BE2C (cell line): ENCODE results near the gene RNF144B.
"Not testable (repeated sequence)": the region's sequence is repeated elsewhere in the genome, so short reads cannot be mapped to it uniquely, and the experiment has no call there.

Source experiments
- DNase-seq: peaks from one replicate; pipeline ENCODE4 v3.0.0-alpha.2; 2020
- H3K27me3 ChIP-seq: fragments of 250-450 bp; sonication (Bioruptor Pico); 2 replicates; pipeline ENCODE4 v1.5.1; 2020; ENCODE audit warnings: mild to moderate bottlenecking
- H3K36me3 ChIP-seq: fragments of 250-450 bp; sonication (Bioruptor Pico); 2 replicates; pipeline ENCODE4 v1.5.1; 2020; ENCODE audit warnings: mild to moderate bottlenecking
- H3K4me1 ChIP-seq: fragments of 250-450 bp; sonication (Bioruptor Pico); 2 replicates; pipeline ENCODE4 v1.5.1; 2020
- H3K4me3 ChIP-seq: 2 replicates; pipeline ENCODE4 v1.5.1; 2011; ENCODE audit warnings: low read depth, low read length
- H3K9me3 ChIP-seq: fragments of 250-450 bp; sonication (Bioruptor Pico); 2 replicates; pipeline ENCODE4 v1.5.1; 2020
- TF ChIP-seq, protein P1 (sequence below): IDR thresholded peaks from 2 replicates; pipeline ENCODE4 v1.5.1; 2012; ENCODE audit warnings: mild to moderate bottlenecking, low read depth, low read length

RNF144B gene

DNA sequence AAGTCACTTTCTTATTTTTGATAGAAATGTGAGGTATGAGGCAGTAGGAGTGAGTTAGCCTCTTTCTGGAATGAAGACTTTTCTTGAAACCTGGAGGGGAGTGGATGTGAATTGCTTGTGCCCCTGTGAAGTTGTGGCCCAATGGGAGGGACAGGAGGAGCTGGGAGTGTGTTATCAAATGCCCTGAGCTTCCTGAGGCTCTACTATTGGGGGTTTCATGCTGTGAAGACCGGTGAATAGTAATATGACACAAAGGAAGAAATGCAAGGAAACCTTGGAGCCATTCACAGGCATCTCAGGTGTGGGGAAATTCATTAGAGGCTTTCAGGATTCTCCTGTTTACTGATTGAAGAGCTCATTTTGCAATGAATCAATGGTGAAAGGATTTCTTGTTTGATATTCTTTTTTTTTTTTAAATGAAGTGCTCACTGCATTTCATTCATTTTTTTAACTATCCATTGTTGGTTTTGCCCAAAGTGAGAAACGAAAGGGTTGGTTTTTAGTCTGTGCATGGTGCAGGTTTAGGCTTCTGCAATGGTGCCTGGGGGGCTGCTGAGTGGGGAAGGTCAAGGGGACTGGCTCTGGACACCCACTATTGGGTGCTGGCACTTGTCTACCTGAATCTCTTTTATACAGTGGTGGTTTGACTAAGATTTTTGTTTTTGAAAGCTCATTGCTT lies 8.2 kb downstream of the RNF144B start:
- no peaks in the 10 kb centered on the region for H3K4me1 ChIP-seq
- no peaks in the 10 kb centered on the region for H3K27me3 ChIP-seq
- TF ChIP-seq, protein P1, sequence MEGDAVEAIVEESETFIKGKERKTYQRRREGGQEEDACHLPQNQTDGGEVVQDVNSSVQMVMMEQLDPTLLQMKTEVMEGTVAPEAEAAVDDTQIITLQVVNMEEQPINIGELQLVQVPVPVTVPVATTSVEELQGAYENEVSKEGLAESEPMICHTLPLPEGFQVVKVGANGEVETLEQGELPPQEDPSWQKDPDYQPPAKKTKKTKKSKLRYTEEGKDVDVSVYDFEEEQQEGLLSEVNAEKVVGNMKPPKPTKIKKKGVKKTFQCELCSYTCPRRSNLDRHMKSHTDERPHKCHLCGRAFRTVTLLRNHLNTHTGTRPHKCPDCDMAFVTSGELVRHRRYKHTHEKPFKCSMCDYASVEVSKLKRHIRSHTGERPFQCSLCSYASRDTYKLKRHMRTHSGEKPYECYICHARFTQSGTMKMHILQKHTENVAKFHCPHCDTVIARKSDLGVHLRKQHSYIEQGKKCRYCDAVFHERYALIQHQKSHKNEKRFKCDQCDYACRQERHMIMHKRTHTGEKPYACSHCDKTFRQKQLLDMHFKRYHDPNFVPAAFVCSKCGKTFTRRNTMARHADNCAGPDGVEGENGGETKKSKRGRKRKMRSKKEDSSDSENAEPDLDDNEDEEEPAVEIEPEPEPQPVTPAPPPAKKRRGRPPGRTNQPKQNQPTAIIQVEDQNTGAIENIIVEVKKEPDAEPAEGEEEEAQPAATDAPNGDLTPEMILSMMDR, result no peak
- no peak for DNase-seq
- no peaks in the 10 kb centered on the region for H3K36me3 ChIP-seq
- no peak overlapping the region for H3K4me3 ChIP-seq
- H3K9me3 ChIP-seq, result no peaks in the 10 kb centered on the region

DNA sequence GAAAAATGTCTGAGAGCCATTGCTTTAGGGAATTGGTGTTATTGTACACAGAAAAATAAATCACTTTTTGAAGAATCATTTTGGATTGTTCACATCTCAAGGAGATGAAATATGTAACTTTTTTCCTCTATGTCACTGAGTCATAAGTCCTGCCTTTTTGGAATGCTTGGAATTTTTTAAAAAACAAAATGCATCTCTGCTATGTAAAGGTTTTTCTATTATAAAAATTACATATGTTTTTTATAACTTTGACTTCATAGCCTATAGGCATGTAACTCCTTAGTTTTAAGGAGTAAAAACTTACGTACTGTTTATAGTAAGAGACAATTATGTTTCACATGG lies 8.7 kb downstream of the RNF144B start:
- no peak for DNase-seq
- no peaks in the 10 kb centered on the region for H3K4me1 ChIP-seq
- H3K27me3 ChIP-seq, result no peaks in the 10 kb centered on the region
- no peak overlapping the region for H3K4me3 ChIP-seq
- H3K9me3 ChIP-seq, result no peaks in the 10 kb centered on the region
- H3K36me3 ChIP-seq, result no peaks in the 10 kb centered on the region
- TF ChIP-seq, protein P1, result no peak

DNA sequence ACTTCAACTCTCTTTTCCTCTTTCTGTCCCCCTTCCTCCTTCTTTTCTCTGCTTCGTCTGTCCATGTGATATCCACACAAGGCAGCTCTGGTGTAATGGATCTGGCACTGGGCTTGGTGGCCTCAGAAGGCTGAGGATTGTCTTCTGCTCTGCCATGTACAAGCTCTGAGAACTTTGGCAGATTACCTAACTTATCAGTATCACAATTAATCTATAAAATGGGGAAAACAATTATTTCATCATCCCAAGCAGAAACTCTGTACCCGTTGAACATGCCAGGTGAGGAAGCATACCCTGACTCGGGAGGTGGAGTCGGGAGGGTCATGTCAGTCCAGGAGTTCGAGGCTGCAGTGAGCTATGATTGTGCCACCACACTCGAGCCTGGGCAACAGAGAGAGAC lies 10.6 kb downstream of the RNF144B start:
- TF ChIP-seq, protein P1, result no peak
- no peak for DNase-seq
- H3K9me3 ChIP-seq, result no peaks in the 10 kb centered on the region
- H3K27me3 ChIP-seq, result no peaks in the 10 kb centered on the region
- no peak overlapping the region for H3K4me3 ChIP-seq
- H3K36me3 ChIP-seq, result no peaks in the 10 kb centered on the region
- no peaks in the 10 kb centered on the region for H3K4me1 ChIP-seq

DNA sequence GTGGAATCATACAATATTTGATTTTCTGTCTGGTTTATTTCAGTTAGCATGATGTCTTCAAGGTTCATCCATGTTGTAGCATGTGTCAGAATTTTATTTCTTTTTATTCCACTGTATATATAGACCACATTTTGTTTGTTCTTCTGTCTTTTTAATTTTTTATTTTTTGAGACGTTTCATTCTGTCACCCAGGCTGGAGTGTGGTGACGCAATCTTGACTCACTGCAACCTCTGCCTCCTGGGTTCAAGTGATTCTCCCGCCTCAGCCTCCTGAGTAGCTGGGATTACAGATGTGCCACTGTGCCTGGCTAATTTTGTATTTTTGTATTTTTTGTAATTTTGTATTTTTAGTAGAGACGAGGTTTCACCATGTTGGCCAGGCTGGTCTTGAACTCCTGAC lies 11.1 kb downstream of the RNF144B start:
- not testable (repeated sequence) for DNase-seq

DNA sequence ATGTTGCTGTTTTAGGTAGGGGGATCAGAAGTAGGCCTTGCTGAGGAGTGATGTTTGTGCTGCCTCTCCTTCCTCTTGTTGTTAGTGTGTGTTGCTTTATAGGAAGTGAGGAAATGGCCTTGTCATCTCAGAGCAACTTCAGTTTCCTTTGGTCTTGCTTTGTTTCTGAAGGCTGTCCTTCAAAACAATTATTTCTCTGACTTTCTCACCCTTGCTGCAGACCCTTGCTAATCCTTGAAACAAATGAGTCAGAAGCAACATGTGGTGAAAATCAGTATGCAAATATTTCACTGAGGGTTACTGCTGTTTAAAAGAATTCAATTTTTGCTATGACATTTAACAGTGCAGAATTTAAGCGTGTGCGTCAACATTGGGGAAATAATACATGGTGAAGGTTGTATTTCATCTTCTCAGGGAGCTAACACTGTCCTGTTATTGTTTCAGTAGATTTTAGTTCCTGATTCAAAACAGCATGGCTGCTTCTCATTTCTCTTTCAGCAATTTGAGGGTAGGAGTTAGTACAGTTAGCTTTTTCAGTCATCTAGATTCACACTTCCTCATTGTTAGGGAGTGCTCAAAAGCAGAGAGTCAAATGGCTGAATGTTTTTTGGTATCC lies 13.8 kb downstream of the RNF144B start:
- Histone ChIP-seq H3K4me1 (no peaks in the 10 kb centered on the region), H3K36me3 (no peaks in the 10 kb centered on the region), H3K4me3 (no peak overlapping the region), H3K9me3 (no peaks in the 10 kb centered on the region), H3K27me3 (no peaks in the 10 kb centered on the region)
- TF ChIP-seq, protein P1, result no peak
- DNase-seq, result no peak

More for the DNA sequence above, 11.1 kb downstream of the RNF144B start:
- not testable (repeated sequence) for H3K4me1 ChIP-seq, H3K4me3 ChIP-seq, H3K36me3 ChIP-seq, H3K9me3 ChIP-seq, H3K27me3 ChIP-seq

DNA sequence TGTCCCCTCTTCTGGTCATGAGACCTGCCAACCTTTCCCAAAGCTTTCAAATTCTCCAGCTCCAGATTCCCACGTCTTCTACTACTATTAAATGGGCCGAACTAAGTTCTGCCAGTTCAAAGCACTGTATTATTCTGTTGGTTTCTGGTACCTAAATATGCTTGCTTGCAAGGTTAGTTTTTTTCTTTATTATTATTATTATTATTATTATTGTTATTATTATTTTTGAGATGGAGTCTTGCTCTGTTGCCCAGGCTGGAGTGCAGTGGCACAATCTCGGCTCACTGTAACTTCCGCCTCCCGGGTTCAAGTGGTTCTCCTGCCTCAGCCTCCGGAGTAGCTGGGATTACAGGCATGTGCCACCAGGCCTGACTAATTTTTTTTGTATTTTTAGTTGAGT lies 17.8 kb downstream of the RNF144B start:
- not testable (repeated sequence) for DNase-seq, H3K27me3 ChIP-seq, H3K9me3 ChIP-seq, H3K36me3 ChIP-seq, H3K4me1 ChIP-seq, H3K4me3 ChIP-seq

DNA sequence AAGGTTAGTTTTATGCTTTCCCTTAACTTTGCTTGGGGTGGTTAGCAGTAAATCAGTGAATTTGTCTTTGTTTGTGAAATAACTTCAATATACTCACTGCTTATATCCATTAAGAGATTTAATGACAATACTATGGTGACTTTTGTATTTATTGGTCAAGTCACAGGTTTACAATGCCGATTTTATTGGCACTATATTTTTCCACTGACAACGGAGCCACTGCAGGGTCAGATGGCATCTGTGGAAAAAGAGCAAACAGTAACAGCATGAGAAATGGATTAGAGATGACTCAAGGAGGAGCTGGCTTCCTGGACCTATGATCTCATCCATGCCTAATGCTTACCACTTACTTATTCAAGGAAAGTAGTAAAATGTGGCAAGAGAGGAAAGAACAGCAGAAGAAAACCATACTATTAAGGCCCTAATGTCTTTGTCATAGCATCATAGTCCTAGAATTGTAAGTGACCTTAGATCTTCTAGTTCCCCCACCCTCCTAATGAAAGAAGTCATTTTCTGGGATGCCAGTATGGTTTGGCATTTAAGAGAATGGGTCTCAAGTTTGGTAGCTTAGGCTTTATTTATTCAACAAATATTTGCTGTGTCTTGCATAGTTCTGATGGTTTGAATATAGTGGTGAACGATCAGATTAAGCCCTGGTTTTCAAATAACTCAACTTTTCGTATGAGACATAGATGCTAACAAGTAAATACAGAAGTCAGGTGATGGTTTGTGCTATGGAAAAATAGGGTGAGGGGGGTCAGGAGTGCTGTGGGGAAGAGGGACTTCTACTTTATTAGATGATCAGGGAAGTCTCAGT lies 18.5 kb downstream of the RNF144B start:
- Histone ChIP-seq H3K4me3 (no peak overlapping the region), H3K36me3 (no peaks in the 10 kb centered on the region), H3K4me1 (no peaks in the 10 kb centered on the region), H3K9me3 (no peaks in the 10 kb centered on the region), H3K27me3 (no peaks in the 10 kb centered on the region)
- DNase-seq, result no peak
- TF ChIP-seq, protein P1, result no peak
